HCT116 (cell line): Measurements from ENCODE around the gene EZH1. TPM values are rescaled to one million over a fixed set of nuclear protein-coding genes. Genes with fewer than 3 reads are reported as not detected.

ENCODE experiments used
- ATAC-seq: fragments of 200-7000 bp; cut with Tn5 transposase; 2 replicates; pipeline ENCODE4 v1.9.1; 2020; ENCODE audit warnings: mild to moderate bottlenecking, moderate library complexity
- BruUV-seq: library from RNA; stranded (reverse); fragments of 400-500 nt; replicated peaks from 2 replicates; lab custom pipeline; 2021; lab: Mats Ljungman, UMichigan
- CTCF ChIA-PET: fragments of 300-600 bp; sonication (Branson Sonifier 250); formaldehyde crosslinking; loops from one replicate; lab custom pipeline; 2021; ENCODE audit warnings: antibody characterized with exemption; lab: Charles Lee
- POLR2A ChIA-PET: fragments of 300-600, 350-600 bp; sonication (Branson Sonifier 250); formaldehyde crosslinking; loops from one replicate; lab custom pipeline; 2021; ENCODE audit warnings: antibody characterized with exemption; lab: Charles Lee
- RAD21 ChIA-PET, 2 experiments: fragments of 300-600 bp; sonication (Branson Sonifier 250); formaldehyde crosslinking; loops; one replicate each; lab custom pipeline; 2023; ENCODE audit warnings: low total read pairs in 2 of 2; ENCODE audit not compliant: uncharacterized antibody in 2 of 2, unreplicated experiment in 2 of 2, low non-redundant PET in 1 of 2; lab: Charles Lee
- DNase-seq: peaks from one replicate; pipeline ENCODE4 v3.0.0-alpha.2; 2010; ENCODE audit warnings: low read depth, low spot score
- H2AFZ ChIP-seq: fragments of 200-600 bp; shearing (Covaris generic), sonication (generic); 2 replicates; pipeline ENCODE4 v1.6.1; 2017; ENCODE audit warnings: low read depth, mixed run types, mixed read lengths, antibody characterized with exemption, low read length; ENCODE audit not compliant: poor library complexity, severe bottlenecking
- H3K27ac ChIP-seq: 2 replicates; pipeline ENCODE4 v1.5.1; 2012; ENCODE audit warnings: low read depth, low read length
- H3K27me3 ChIP-seq: fragments of 200-600 bp; sonication (generic); 2 replicates; pipeline ENCODE4 v1.6.1; 2016; ENCODE audit warnings: mixed run types, low read length, mixed read lengths; ENCODE audit not compliant: insufficient read depth
- H3K36me3 ChIP-seq, 2 experiments: fragments of 200-500 bp in 1 of 2; fragments of 200-600 bp in 1 of 2; sonication (Bioruptor generic) in 1 of 2; sonication (generic) in 1 of 2; 2 replicates each; pipeline versions ENCODE4 v1.5.1 to v1.6.1; 2014 to 2016; ENCODE audit warnings: low read length in 2 of 2, inconsistent platforms in 1 of 2, mixed read lengths in 1 of 2, mixed run types in 1 of 2; ENCODE audit not compliant: insufficient read depth in 2 of 2, control insufficient read depth in 1 of 2
- H3K4me1 ChIP-seq, 2 experiments: fragments of 200-600 bp in 1 of 2; sonication (generic) in 1 of 2; 2 replicates each; pipeline versions ENCODE4 v1.5.1 to v1.6.1; 2012 to 2017; ENCODE audit warnings: low read length in 2 of 2, inconsistent platforms in 1 of 2, mild to moderate bottlenecking in 1 of 2, mixed read lengths in 1 of 2, mixed run types in 1 of 2, moderate library complexity in 1 of 2; ENCODE audit not compliant: insufficient read depth in 2 of 2, control insufficient read depth in 1 of 2
- H3K4me2 ChIP-seq: fragments of 200-600 bp; sonication (generic); 2 replicates; pipeline ENCODE4 v1.6.1; 2017; ENCODE audit warnings: mixed run types, low read length, mixed read lengths
- H3K4me3 ChIP-seq, 2 experiments: fragments of 200-600 bp in 1 of 2; sonication (generic) in 1 of 2; replicated peaks in 1 of 2; 2 replicates each; pipeline ENCODE4 v1.5.1; 2011 to 2016; ENCODE audit warnings: low read length in 2 of 2, control low read depth in 1 of 2, low read depth in 1 of 2, mild to moderate bottlenecking in 1 of 2, mixed read lengths in 1 of 2, mixed run types in 1 of 2
- H3K79me2 ChIP-seq: fragments of 200-600 bp; sonication (generic); 2 replicates; pipeline ENCODE4 v1.6.1; 2017; ENCODE audit warnings: mild to moderate bottlenecking, mixed run types, low read length, moderate library complexity, mixed read lengths; ENCODE audit not compliant: insufficient read depth
- H3K9ac ChIP-seq: fragments of 200-600 bp; sonication (generic); 2 replicates; pipeline ENCODE4 v1.6.1; 2016; ENCODE audit warnings: low read length, mixed read lengths
- H3K9me2 ChIP-seq: fragments of 200-600 bp; sonication (generic), shearing (Covaris generic); 2 replicates; pipeline ENCODE4 v1.6.1; 2017; ENCODE audit warnings: mixed run types, mild to moderate bottlenecking, moderate library complexity; ENCODE audit not compliant: insufficient read depth
- H3K9me3 ChIP-seq, 2 experiments: fragments of 200-500 bp in 1 of 2; fragments of 200-600 bp in 1 of 2; sonication (Bioruptor generic) in 1 of 2; sonication (generic) in 1 of 2; 2 replicates each; pipeline ENCODE4 v1.6.1; 2014 to 2017; ENCODE audit warnings: low read length in 2 of 2, mixed read lengths in 2 of 2, inconsistent platforms in 1 of 2, low read depth in 1 of 2, mild to moderate bottlenecking in 1 of 2, mixed run types in 1 of 2, moderate library complexity in 1 of 2; ENCODE audit not compliant: control insufficient read depth in 1 of 2, insufficient read depth in 1 of 2
- H4K20me1 ChIP-seq: fragments of 200-600 bp; sonication (generic), shearing (Covaris generic); 2 replicates; pipeline ENCODE4 v1.6.1; 2017; ENCODE audit warnings: mixed run types, mild to moderate bottlenecking, moderate library complexity; ENCODE audit not compliant: insufficient read depth
- EZH2 ChIP-seq: fragments of 200-600 bp; sonication (generic); IDR thresholded peaks from 2 replicates; pipeline ENCODE4 v1.6.1; 2017; ENCODE audit warnings: antibody characterized with exemption, mixed run types
- RAD21 ChIP-seq: IDR thresholded peaks from 2 replicates; pipeline ENCODE4 v1.6.1; 2012; ENCODE audit warnings: low read depth, mild to moderate bottlenecking
- REST ChIP-seq: IDR thresholded peaks from 2 replicates; pipeline ENCODE4 v1.6.1; 2012; ENCODE audit warnings: low read depth
- SIN3A ChIP-seq: IDR thresholded peaks from 2 replicates; pipeline ENCODE4 v1.6.1; 2012; ENCODE audit warnings: low read depth
- ZFX ChIP-seq: fragments of 450-650 bp; IDR thresholded peaks from 2 replicates; pipeline ENCODE4 v1.6.1; 2017
- intact Hi-C: fragments of 100-400 bp; cut with micrococcal nuclease; formaldehyde crosslinking; loops from 2 replicates; pipeline ENCODE4 v1.10.0; 2022
- total RNA-seq: library from RNA; stranded (reverse); gene quantifications from one replicate; pipeline ENCODE4 v1.2.1, GENCODE V29; 2021; ENCODE audit not compliant: unreplicated experiment

EZH1 gene
- total RNA-seq, 1 experiment from 2014 or later = 29.3 TPM

- no peak for TF ChIP-seq REST
- no peak for TF ChIP-seq ZFX
- no peak for TF ChIP-seq RAD21
- TF ChIP-seq SIN3A = no peak
Measured at GRCh38 chr17:42690596-42690995, 54.2 kb downstream of the EZH1 start (continued).

- no peak overlapping the region for H3K9ac ChIP-seq
- RAD21 ChIA-PET = no interaction called here
- no peaks in the 10 kb centered on the region for H3K9me2 ChIP-seq
- CTCF ChIA-PET = no interaction called here
- H3K9me3 ChIP-seq = no peaks in the 10 kb centered on the region
- H2AFZ ChIP-seq = no peak overlapping the region
- no peaks in the 10 kb centered on the region for H4K20me1 ChIP-seq
- no TSS peak for BruUV-seq
- no peak for TF ChIP-seq EZH2
- TF ChIP-seq, all 23 proteins: peak for 0
- Histone ChIP-seq H3K4me1 (peaks cover 4 to 6% of the 10 kb centered on the region in 2 experiments; a peak in 2 of 4 replicates), H3K36me3 (no peaks in the 10 kb centered on the region; a peak in 1 of 4 replicates), H3K79me2 (no peaks in the 10 kb centered on the region), H3K4me3 (no peak overlapping the region), H3K4me2 (no peak overlapping the region), H3K27ac (no peak overlapping the region), H3K27me3 (no peaks in the 10 kb centered on the region)
- DNase-seq (no peak), ATAC-seq (no peak)
- intact Hi-C loops = no loop called here
- POLR2A ChIA-PET = no interaction called here
Measured at GRCh38 chr17:42687707-42688320, 57.0 kb downstream of the EZH1 start.
